Lower lobe of right lung (tissue), 2 donors: Measurements from ENCODE around the gene PSD4. TPM values are rescaled to one million over a fixed set of nuclear protein-coding genes. Genes with fewer than 3 reads are reported as not detected.
A peak's percentile ranks its signal among the peaks of the same experiment; 100 is the strongest.

Source experiments
- ATAC-seq, 2 donors: fragments of 200-7000 bp; cut with Tn5 transposase; one replicate each; pipeline ENCODE4 v1.9.1; 2020 to 2022; ENCODE audit warnings: mild to moderate bottlenecking in 2 of 2, moderate library complexity in 2 of 2
- DNase-seq: peaks from one replicate; pipeline ENCODE4 v3.0.0-alpha.2; 2020
- H3K27ac ChIP-seq: fragments of 200-600 bp; one replicate; pipeline ENCODE4 v1.8.0; 2022
- H3K27me3 ChIP-seq: fragments of 200-600 bp; one replicate; pipeline ENCODE4 v1.8.0; 2022; ENCODE audit warnings: low read depth
- H3K36me3 ChIP-seq: fragments of 200-600 bp; one replicate; pipeline ENCODE4 v1.8.0; 2022; ENCODE audit warnings: mild to moderate bottlenecking
- H3K4me1 ChIP-seq: fragments of 200-600 bp; one replicate; pipeline ENCODE4 v1.8.0; 2022
- H3K4me3 ChIP-seq: fragments of 200-600 bp; one replicate; pipeline ENCODE4 v1.8.0; 2022; ENCODE audit warnings: mild to moderate bottlenecking
- H3K9me3 ChIP-seq: fragments of 200-600 bp; one replicate; pipeline ENCODE4 v1.8.0; 2022
- intact Hi-C: fragments of 100-400 bp; cut with DNase I; formaldehyde crosslinking; loops from one replicate; pipeline ENCODE4 v1.11.0; 2022
- total RNA-seq: library from RNA; stranded (reverse); fragmentation: NEBNext Ultra II Directional; extraction: Animal tissue kit (Norgen Biotek cat#: 25700); gene quantifications from one replicate; pipeline ENCODE4 v1.2.1, GENCODE V29; 2021
- TF ChIP-seq, protein P1 (sequence below): fragments of 200-600 bp; IDR thresholded peaks from one replicate; pipeline ENCODE4 v1.8.0; 2022; ENCODE audit warnings: antibody characterized with exemption, mild to moderate bottlenecking
- donor health status: DM: no; HTN: yes; CAD: no; lungs with severe emphysema.

PSD4 gene
- total RNA-seq, 1 donor from 2014 or later, result 43.2 TPM

DNA sequence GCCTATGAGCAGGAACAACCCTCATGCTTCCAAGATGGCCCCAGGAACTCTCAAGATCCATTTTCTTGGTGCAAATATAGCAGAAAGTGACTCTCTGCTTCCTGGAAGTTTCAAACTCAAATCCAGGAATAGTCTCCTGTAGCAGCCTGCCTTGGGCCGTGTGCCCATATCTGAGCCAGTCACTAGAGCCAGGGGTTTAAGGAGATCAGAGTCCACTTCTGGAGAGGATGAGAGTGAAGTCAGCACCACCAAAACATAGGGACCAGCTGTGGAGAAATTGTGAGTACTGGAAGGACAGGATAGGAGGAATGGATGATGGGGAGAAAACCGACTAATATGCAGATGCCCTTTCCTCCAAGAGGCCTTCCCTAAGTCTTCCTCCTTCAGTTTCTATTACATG, 33.2 kb downstream of the PSD4 start:
- ATAC-seq (no peak), DNase-seq (no peak)
- intact Hi-C loops, result no loop called here
- Histone ChIP-seq H3K27me3 (no peaks in the 10 kb centered on the region), H3K4me3 (no peak overlapping the region), H3K4me1 (peaks cover 14% of the 10 kb centered on the region), H3K9me3 (no peaks in the 10 kb centered on the region), H3K36me3 (peaks cover 7% of the 10 kb centered on the region), H3K27ac (no peak overlapping the region)
- TF ChIP-seq, protein P1, sequence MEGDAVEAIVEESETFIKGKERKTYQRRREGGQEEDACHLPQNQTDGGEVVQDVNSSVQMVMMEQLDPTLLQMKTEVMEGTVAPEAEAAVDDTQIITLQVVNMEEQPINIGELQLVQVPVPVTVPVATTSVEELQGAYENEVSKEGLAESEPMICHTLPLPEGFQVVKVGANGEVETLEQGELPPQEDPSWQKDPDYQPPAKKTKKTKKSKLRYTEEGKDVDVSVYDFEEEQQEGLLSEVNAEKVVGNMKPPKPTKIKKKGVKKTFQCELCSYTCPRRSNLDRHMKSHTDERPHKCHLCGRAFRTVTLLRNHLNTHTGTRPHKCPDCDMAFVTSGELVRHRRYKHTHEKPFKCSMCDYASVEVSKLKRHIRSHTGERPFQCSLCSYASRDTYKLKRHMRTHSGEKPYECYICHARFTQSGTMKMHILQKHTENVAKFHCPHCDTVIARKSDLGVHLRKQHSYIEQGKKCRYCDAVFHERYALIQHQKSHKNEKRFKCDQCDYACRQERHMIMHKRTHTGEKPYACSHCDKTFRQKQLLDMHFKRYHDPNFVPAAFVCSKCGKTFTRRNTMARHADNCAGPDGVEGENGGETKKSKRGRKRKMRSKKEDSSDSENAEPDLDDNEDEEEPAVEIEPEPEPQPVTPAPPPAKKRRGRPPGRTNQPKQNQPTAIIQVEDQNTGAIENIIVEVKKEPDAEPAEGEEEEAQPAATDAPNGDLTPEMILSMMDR, result no peak

DNA sequence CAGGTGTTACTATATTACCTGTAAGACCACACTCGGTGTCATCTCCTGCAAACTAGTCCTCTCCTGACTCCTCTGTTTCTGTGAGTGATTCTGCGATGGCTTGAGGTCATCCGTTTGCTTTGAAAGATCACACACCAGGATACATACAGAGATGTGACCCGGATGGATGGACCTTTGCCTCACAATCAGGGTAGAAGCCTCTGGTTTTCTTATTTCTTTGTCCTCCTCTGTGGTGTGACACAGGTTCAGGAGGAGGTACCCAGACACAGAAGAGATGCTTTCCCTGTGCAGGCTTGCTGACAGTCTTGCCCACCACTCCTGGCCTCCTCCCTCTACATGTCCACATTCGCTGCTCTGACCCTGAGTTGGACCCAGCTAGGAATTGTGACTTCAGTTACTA, 34.6 kb downstream of the PSD4 start:
- TF ChIP-seq, protein P1, result no peak
- Histone ChIP-seq H3K4me3 (no peak overlapping the region), H3K27me3 (no peaks in the 10 kb centered on the region), H3K4me1 (peaks cover 20% of the 10 kb centered on the region), H3K9me3 (no peaks in the 10 kb centered on the region), H3K27ac (no peak overlapping the region), H3K36me3 (no peaks in the 10 kb centered on the region)
- no peak for DNase-seq
- intact Hi-C loops, result no loop called here
- ATAC-seq, result no peak

DNA sequence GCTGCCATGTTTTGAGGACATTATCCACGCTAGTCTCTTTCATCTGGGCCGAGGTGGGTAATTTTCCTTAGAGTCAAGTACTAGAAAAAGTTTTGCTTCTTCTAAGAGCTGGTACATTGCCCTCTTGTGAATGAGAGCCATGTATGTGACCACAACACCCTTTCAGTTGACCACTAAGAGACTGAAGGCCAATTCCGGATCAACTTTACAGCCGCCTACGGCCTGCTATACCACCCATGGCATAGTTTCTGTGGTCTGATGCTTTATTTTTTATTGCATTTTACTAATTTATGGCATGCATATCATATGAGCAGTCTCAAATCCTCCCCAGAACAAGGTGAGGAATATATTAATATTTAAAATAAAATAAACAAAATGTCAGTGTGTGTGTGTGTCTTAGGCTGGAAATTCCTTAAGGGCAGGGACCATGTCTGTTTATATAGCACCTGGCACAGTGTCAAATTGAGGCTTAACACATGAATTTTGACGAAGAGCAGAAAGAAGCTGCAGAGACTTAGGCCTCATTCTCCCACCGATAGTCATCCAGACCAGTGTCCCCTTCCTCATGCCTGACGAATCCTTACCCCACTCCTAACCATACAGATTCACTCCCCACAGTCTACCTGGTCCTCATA, 35.4 kb downstream of the PSD4 start:
- ATAC-seq (no peak), DNase-seq (no peak)
- Histone ChIP-seq H3K36me3 (no peaks in the 10 kb centered on the region), H3K9me3 (no peaks in the 10 kb centered on the region), H3K27ac (no peak overlapping the region), H3K27me3 (no peaks in the 10 kb centered on the region), H3K4me1 (peaks cover 20% of the 10 kb centered on the region), H3K4me3 (no peak overlapping the region)
- TF ChIP-seq, protein P1, result no peak
- intact Hi-C loops, result no loop called here

DNA sequence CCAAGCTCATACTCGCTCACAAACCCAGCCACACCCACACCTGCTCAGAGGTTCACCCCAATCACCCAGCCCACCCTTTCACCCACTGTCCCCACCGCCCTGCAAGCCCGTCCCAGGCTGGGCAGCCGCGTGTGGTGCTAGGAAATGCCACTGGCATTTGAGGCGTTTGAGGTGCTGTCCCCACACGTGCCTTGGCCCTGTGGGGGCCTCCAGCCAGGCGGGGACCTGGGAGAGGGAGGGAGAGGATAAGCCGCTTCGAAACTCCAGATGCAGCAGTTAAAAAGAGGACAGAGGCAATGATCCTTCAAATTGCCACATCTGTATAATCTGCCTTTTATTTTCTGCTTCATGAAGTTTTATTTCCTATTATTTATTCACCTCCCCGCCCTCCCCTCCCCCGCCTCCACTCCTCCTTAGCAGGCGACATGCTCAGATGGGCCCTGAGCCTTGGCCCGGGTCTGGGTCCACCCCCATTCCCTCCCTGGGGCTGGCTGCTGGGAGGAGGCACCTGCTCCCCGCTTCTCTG, 35.9 kb downstream of the PSD4 start:
- no peak for DNase-seq
- intact Hi-C loops, result no loop called here
- peaks cover 20% of the 10 kb centered on the region for H3K4me1 ChIP-seq

DNA sequence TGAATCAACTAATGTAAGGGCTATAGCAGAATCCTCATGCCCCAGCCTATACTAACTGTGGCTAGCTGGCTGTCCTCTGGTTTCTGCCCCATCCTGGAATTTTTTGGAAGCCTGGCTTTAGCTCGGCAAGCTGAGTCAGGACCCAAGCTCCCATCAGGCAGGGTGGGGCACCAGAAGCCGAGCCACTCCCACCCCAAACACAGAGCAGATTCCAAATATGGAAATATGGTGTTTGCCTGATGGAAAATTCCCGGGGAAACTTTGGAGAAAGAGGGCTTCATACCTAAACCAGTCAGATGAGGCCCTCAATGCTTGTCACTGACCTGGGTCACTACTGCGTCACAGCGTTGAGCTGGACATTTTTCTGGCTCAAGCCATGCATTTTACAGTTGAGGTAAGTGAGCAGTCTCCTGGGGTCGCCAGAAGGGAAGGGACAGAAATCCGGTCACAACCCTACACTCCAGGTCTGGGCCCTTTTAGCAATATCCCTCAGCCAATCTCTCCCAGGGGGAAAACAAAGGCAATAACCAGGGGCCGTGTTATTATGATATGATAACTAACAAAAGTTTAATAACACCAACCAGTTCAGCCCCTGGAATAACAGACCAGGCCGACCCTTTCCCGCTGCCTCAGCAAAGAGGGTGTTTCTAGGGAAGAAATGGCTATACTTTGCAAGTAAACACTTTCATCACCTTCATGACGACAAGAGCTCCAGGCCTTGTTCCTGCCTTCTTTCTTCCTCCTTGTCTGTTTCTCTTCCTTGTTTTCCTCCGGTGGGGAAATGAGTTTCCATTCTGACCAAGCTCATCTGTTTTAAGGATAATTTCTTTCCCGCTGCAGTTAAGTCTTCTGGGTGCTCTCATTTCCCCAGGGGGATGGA, 37.7 kb downstream of the PSD4 start:
- Histone ChIP-seq H3K9me3 (no peaks in the 10 kb centered on the region), H3K36me3 (no peaks in the 10 kb centered on the region), H3K27ac (peak overlapping the region; percentile 60), H3K27me3 (no peaks in the 10 kb centered on the region), H3K4me1 (peaks cover 24% of the 10 kb centered on the region), H3K4me3 (no peak overlapping the region)
- DNase-seq (no peak), ATAC-seq (peak; percentile 33 to 59)
- intact Hi-C loops, result no loop called here
- TF ChIP-seq, protein P1, result no peak

More for the DNA sequence above, 35.9 kb downstream of the PSD4 start:
- no peaks in the 10 kb centered on the region for H3K36me3 ChIP-seq
- no peak for ATAC-seq
- H3K4me3 ChIP-seq, result no peak overlapping the region
- H3K27ac ChIP-seq, result no peak overlapping the region
- no peaks in the 10 kb centered on the region for H3K9me3 ChIP-seq
- no peaks in the 10 kb centered on the region for H3K27me3 ChIP-seq
- TF ChIP-seq, protein P1, result no peak
